GM08714 (cell line): ENCODE results near the gene LACTBL1.
A peak's percentile ranks its signal among the peaks of the same experiment; 100 is the strongest.
"Not testable (repeated sequence)": the region's sequence is repeated elsewhere in the genome, so short reads cannot be mapped to it uniquely, and the experiment has no call there.

Source experiments
- H3K4me3 ChIP-seq: fragments of 200-500 bp; sonication (Bioruptor generic); 2 replicates; pipeline ENCODE4 v1.5.1; 2014; ENCODE audit warnings: mild to moderate bottlenecking, low read length, inconsistent platforms
- ZNF274 ChIP-seq: IDR thresholded peaks from 2 replicates; pipeline ENCODE4 v1.6.1; 2012; ENCODE audit warnings: mild to moderate bottlenecking, low read depth, low read length

Gene LACTBL1, protein sequence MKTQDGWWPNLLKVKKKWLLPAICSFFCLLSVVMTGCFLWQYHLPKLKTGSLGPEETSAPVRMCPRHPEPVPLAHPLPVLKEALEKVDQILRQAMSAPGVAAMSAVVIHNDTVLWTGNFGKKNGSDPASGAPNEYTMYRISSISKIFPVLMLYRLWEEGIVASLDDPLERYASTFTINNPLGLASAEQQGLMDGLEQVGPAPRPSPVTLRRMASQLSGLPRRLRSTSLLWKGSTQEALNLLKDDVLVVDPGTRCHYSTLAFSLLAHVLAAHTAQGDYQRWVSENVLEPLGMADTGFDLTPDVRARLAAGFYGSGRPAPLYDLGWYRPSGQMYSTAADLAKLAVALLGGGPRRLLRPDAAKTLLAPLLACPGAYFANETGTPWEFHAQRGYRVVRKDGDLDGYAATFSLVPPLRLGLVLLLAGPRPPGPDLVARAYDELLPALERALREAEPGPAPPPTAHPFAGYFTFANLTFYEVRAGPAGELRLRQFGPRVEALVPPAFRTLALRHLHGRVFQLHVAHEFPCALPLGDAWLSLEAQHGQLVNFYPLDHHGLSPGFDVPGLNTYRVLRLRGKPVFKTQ

DNA sequence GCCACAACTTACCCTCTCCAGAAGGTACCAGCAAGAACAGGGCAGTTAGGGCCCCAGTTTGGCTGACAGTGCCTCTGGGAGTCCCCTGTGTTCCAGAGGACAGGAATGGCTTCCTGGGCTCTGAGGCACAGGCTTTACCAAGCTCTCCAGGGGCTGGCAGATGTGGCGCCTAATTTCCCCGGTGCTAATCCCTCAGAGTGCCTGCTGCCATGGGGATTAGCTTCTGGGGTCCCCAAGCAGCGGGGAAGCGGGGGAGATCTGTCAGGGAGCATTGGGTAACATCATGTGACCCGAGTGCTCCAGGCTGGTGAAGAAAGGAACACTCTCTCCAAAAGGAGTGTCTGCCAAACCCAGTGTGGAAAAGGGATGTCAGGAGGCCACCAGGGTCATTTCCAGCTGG lies at the start of gene LACTBL1:
Gene LACTBL1 (minus strand): TSS at position 107 of the 400 bp plus-strand sequence. CDS start 550 bp downstream, outside the sequence.
- no peak within 1 kb of the TSS for H3K4me3 ChIP-seq
- no peak for TF ChIP-seq ZNF274

DNA sequence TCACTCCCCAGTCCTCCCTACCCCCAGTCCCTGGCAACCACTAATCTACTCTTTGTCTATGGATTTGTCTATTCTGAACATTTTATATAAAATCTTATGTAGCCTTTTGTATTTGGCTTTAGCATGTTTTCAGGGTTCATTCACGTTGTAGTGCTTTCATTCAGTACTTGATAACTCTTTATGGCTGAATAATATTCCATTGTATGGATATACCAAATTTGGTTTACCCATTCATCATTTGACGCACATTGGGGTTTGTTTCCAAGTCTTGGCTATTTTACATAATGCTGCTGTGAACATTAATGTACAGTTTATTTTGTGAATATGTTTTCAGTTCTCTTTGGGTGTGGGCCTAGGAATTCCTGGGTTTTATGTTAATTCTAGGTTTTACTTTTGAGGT lies 49.2 kb upstream of the LACTBL1 start:
- H3K4me3 ChIP-seq, result no peak overlapping the region
- TF ChIP-seq ZNF274, result no peak

DNA sequence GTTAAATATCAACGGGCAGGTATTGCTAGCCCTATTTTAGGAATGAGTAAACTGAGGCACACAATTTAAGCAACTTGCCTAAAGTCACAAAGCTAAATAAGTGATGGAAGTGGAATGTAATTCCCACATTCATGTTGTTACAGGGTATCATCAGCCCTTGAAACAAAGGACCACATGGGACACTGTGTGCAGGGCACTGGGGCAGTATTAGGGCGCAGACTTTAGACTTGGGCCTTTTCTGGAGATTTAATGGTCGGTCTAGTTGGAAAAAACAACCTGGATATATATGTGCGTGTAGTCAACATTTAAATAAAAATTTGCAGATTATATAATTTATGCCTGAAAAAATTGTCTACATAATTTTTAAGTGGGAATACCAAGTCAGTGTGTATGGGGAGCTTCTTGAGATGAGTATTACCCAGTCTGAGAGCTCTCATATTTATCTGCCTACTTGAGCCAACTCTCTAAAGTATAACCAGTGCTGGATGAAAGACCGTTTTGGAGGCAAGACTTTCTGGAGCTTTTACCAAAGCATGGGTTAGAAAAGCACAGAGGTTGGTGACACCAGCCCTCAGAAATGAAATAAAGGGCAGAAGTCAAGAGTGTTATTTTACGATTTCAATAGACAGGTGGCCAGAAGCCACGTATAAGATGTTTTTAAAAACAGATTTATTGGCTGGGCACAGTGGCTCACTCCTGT lies 48.2 kb upstream of the LACTBL1 start:
- no peak for TF ChIP-seq ZNF274

GRCh38 chr1:23019863-23020625 lies 47.4 kb upstream of the LACTBL1 start:
- TF ChIP-seq ZNF274, result no peak

More for the DNA sequence above, 48.2 kb upstream of the LACTBL1 start:
- H3K4me3 ChIP-seq, result peak overlapping the region; percentile 73

GRCh38 chr1:23019094-23019862 lies 46.6 kb upstream of the LACTBL1 start, which contains the start of gene KDM1A:
Gene KDM1A, plus strand, starts transcription at chr1:23019468. Its CDS starts 129 bp downstream, at chr1:23019597.
- no peak for TF ChIP-seq ZNF274
- peak within 1 kb of the TSS; percentile 73 for H3K4me3 ChIP-seq

More at GRCh38 chr1:23019863-23020625, 47.4 kb upstream of the LACTBL1 start:
- H3K4me3 ChIP-seq, result peak overlapping the region; percentile 73

GRCh38 chr1:23018661-23019093 lies 46.0 kb upstream of the LACTBL1 start:
- H3K4me3 ChIP-seq, result peak overlapping the region; percentile 73
- TF ChIP-seq ZNF274, result no peak

- no peak for TF ChIP-seq ZNF274
- no peak overlapping the region for H3K4me3 ChIP-seq
Observed at GRCh38 chr1:23013657-23014056, 41.0 kb upstream of the LACTBL1 start.

DNA sequence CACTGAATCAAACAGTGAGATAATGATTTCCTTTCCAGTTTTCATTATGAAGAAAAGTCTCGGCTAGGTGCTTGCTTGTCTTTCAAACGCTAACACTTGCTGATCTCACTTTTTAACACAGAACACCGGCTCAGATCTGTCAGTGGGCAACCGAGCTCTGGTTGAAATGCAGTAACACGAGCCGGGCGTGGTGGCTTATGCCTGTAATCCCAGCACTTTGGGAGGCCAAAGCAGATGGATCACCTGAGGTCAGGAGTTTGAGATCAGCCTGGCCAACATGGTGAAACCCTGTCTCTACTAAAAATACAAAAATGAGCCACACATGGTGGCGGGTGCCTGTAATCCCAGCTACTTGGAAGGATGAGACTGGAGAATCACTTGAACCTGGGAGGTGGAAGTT lies 37.4 kb upstream of the LACTBL1 start:
- H3K4me3 ChIP-seq, result not testable (repeated sequence)

DNA sequence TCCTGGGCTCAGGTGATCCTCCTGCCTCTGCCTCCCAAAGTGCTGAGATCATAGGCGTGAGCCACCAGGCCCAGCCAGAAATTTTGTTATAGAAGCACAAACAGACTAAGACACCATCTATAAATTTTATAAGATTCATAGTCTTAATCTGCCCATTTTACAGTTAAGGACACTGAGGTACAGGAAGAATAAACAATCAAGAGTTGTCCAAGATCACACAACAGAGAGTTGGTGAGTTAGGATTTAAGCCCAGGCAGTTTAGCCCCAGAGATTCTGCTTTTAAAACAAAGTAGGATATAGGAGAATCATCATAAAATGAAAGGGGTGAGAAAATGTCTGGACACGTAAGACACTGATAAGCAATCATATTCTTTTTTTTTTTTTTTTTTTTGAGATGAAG lies 36.2 kb upstream of the LACTBL1 start:
- no peak for TF ChIP-seq ZNF274

GRCh38 chr1:23007106-23007505 lies 34.4 kb upstream of the LACTBL1 start:
- TF ChIP-seq ZNF274, result no peak
- no peak overlapping the region for H3K4me3 ChIP-seq

More for the DNA sequence above, 36.2 kb upstream of the LACTBL1 start:
- no peak overlapping the region for H3K4me3 ChIP-seq

DNA sequence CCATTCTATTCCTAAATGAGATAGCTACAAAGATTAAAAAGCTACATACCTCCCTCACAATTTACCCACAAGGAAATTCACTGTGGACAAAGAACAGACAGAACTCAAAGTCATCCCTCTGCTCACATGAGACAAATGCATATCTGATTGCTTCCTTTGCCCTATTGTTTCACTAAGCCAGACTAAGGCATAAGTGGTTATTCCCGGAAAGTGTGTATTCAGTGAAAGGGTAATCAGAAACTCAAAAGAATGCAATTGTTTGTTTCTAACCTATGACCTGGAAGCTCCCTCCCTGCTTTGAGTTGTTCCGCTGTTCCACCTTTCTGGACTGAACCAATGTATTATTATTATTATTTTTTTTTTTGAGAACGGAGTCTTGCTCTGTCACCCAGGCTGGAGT lies 32.1 kb upstream of the LACTBL1 start:
- H3K4me3 ChIP-seq, result not testable (repeated sequence)

DNA sequence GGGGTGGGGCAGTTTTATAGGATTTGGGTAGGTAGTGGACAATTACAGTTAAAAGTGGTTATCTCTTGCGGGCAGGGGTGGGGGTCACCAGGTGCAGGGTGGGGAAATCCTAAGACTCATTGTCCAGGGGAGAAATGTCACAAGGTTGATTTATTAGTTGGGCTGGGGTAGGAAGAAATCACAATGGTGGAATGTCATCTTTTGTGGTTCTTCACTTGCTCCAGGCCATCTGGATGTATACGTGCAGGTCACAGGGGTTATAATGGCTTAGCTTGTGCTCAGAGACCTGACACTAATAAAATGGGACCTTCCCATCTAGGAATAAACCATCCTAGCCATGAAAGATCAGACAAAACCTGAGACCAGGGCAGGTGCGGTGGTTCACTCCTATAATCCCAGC lies 31.4 kb upstream of the LACTBL1 start:
- H3K4me3 ChIP-seq, result no peak overlapping the region
- no peak for TF ChIP-seq ZNF274

- H3K4me3 ChIP-seq, result not testable (repeated sequence)
Observed at GRCh38 chr1:23002218-23002617, 29.6 kb upstream of the LACTBL1 start.

DNA sequence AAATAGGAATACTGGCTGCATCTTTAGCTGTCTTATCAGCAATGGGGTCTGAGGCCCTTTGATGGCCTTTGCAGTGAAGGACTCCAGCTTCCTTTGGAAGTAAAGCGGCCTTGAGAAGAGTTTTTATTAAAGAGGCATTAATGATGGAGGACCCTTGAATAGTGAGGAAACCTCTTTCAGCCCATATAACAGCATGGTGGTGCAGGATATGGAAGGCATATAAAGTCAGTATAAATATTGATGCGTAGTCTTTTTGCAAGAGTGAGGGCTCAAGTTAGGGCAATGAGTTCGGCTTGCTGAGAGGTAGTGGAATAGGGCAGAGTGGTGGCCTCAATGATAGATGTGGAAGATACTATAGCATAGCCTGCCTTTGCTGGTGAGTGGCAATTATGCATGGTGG lies 27.5 kb upstream of the LACTBL1 start:
- not testable (repeated sequence) for H3K4me3 ChIP-seq

GRCh38 chr1:22997528-22997927 lies 24.9 kb upstream of the LACTBL1 start:
- not testable (repeated sequence) for H3K4me3 ChIP-seq
